ENCODE measurements around the gene LYPD4.
"Not testable (repeated sequence)": the region's sequence is repeated elsewhere in the genome, so short reads cannot be mapped to it uniquely, and the experiment has no call there.

LYPD4 gene

GRCh38 chr19:41796362-41796761 lies 48.1 kb downstream of the LYPD4 start, which contains the start of gene CEACAM3:
Gene CEACAM3, plus strand, starts transcription at chr19:41796587. Its CDS starts 91 bp downstream, at chr19:41796678.
- no peak for DNase-seq

DNA sequence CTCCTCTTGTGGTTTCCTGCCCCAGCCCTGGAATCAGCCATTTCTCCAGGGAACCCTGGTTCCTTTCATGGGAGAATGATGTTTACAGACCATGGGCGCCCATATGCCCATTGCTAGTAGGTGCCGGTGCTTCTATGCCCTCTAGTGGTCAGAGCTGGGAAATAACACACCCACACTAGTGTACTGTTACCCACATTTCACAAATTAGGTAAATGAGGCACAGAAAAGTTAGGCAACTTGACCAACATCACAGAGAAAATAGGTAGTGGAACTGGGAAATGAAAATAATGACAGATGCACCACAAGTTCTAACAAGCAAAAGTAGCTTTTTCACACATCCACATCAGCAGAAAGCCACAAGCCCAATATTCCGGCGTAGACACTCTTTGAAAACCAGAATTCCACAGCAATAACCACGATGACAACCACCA lies 49.4 kb downstream of the LYPD4 start:
- peak; percentile 39 for DNase-seq

DNA sequence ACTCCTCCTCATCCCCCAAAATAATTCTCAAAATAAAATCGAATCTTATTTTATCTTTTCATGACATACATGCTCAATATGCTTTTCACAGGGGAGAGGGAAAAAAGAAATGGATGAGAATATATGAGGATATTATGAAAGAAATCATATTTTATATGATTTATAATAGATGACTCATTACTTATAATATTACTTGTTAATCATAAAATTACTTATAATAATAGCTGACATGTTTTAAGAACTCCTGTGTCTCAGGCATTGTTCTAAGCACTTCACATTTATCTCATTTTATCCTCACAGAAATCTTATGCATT lies 51.1 kb downstream of the LYPD4 start:
- no peak for DNase-seq

DNA sequence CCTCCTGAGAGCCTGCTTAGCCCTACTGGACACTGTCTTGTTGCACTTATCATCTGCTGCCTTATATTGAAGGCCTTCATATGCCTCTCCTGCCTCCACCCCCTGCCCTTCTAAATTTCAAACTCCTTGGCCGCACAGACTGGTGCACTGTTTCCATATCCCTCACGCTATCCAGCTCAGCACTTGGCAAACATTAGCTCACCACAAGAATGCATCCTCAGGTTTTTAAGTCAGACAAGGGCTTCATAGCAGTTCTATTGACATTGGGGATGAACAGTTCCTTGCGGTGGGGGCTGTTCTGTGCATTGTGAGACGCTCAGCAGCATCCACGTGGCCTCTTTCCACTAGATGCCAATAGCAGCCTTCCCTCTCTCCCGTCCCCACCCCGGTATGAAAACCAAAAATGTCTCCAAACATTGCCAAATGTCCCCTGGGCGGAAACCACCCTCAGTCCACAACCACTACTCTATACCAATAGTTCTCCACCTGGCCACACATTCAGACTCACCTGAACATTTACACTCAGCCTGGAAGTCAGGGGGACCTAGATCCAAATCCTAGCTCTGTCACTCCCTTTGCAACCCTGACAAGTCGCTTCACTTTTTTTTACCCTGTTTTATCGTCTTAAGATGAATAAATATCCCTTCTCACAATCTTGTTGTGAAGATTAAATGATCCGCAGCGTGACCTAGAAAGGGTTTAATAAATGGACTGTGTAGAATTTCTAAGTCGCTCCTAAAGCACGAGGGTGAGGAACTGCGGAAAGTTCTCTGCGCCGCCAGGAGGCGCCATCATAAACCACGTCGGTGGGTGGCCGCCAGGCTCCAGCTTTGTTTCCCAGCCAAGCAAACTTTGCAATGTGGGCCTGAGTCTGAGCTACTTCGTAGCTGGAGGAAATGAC lies 51.7 kb downstream of the LYPD4 start:
- peak; percentile 13 for DNase-seq

DNA sequence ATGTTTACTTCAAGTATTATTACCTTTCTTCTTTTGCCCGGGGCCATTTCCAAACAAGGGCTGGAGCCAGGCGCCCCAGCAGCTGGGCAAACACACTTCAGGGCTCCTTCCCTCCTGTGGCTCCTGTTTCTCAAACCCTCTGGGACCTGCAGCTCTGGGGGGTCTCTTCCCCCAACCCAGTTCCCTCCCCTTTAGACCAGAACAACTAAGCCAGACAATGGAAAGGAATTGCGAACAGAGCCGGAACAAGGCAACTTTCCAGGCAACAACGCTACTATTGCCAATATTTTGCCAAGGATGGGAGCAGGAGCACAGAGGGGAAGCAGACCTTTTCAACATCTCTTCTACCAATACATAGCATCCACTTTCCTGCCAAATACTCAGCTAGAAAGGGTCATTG lies 55.4 kb downstream of the LYPD4 start:
- not testable (repeated sequence) for DNase-seq

DNA sequence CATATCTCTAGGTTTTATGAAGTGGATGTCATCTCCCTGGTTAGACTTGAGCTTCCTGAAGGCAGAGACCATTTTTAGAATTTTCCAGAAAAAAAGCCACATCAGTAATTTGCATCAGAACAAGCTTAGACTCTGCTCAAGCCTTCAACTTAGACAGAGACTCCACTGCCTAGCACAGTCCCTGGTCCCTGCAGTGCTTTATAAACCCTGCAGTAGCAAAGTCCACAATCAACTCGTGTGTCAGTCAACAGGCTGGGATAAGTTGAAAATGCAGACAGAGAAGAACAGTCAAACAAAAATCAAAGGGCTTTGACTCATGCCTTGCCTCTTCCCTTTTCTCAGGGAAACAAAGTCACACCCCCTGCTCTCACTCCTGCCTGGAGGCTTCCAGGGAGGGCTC lies 56.0 kb downstream of the LYPD4 start:
- DNase-seq, result not testable (repeated sequence)

Data from effector CD8-positive, alpha-beta T cell (primary cell).